Measurements from ENCODE around the gene COQ8A.

The COQ8A gene

DNA sequence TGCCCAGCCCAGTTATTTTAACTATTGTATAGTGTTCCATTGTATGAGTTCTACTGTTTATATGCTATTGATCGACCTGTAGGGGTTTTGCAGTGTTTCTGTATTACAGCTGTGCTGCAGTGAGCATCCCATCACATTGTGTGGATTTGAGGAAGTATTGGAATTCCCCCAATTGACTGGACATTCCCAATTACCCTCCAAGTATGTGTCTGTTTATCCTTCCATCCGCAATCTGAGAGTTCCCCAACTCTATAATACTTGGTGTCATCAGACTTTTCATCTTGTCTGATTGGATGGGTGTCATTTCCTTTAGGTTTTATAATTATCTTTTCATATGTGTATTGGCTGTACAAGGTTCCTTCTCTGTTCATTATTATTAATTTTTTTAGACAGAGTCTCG is 41.8 kb upstream of the COQ8A start:
- no peak for TF ChIP-seq Cebpa-rat (IDR thresholded peaks at IDR 0.05)
- no peak overlapping the region for H3K4me3 ChIP-seq
- H3K4me2 ChIP-seq: no peak overlapping the region
- H3K9ac ChIP-seq: no peak overlapping the region
- H3K9me3 ChIP-seq (replicated peaks in 1 of 11): no peaks in the 10 kb centered on the region
- H3K27ac ChIP-seq: no peak overlapping the region
- no peaks in the 10 kb centered on the region for H3K27me3 ChIP-seq
- peaks cover 0 to 31% (median 0%) of the 10 kb centered on the region in 11 experiments; a peak in 2 of 22 replicates for H3K36me3 ChIP-seq
- peaks cover 3 to 36% (median 21%) of the 10 kb centered on the region in 10 experiments; a peak in 16 of 20 replicates for H3K4me1 ChIP-seq
- H4K20me1 ChIP-seq: no peaks in the 10 kb centered on the region

DNA sequence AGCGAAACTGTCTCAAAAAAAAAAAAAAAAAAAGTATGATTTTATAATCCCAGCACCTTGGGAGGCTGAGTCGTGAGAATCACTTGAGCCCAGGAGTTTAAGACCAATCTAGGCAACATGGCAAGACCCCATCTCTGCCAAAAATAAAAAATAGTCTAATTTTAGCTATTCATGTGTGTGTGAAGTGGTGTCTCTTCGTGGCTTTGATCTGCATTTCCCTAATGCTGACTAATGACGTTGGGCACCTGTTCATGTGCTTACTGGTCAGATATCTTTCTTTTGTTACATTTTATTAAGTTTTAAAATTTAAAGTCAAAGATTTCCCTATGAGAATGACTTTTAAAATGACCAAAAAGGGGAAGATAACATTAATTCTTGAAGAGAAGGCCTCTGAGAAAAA is 38.7 kb upstream of the COQ8A start:
- Histone ChIP-seq H3K4me2 (peak overlapping the region in 7 of 11 experiments; percentile 9 to 90 (median 42); a peak in 10 of 22 replicates), H4K20me1 (no peaks in the 10 kb centered on the region), H3K36me3 (peaks cover 0 to 14% (median 0%) of the 10 kb centered on the region in 11 experiments; a peak in 1 of 22 replicates), H3K4me3 (no peak overlapping the region), H3K4me1 (peaks cover 14 to 60% (median 48%) of the 10 kb centered on the region in 10 experiments; a peak in 19 of 20 replicates), H3K9ac (no peak overlapping the region), H3K27ac (no peak overlapping the region), H3K9me3 (replicated peaks in 1 of 11) (peaks cover 0 to 8% (median 0%) of the 10 kb centered on the region in 11 experiments; a peak in 2 of 22 replicates), H3K27me3 (no peaks in the 10 kb centered on the region)
- no peak for TF ChIP-seq Cebpa-rat (IDR thresholded peaks at IDR 0.05)

DNA sequence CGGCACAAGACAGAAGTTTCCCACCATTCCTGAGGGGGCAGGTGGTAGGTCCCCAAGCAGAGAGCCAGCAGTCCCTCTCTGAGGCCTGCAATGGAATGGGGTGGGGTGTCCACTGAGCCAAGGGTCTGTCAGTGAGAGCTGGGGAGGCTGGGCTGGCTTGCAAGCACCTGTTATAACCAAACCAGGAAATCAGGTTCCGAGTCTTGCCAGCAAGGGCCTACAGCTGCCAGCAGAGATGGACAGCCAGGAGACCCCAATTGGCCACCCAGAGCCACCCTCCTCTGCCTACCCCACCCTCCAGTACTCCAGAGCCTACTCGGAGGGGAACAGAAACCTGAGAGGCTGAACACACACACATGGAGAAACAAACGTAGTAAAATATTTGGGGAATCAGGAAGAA is 37.5 kb upstream of the COQ8A start:
- no peaks in the 10 kb centered on the region for H4K20me1 ChIP-seq
- H3K4me3 ChIP-seq: no peak overlapping the region
- peaks cover 0 to 14% (median 0%) of the 10 kb centered on the region in 11 experiments; a peak in 1 of 22 replicates for H3K36me3 ChIP-seq
- H3K4me2 ChIP-seq: peak overlapping the region in 8 of 11 experiments; percentile 9 to 90 (median 57); a peak in 14 of 22 replicates
- H3K4me1 ChIP-seq: peaks cover 14 to 72% (median 60%) of the 10 kb centered on the region in 10 experiments; a peak in 19 of 20 replicates
- H3K9ac ChIP-seq: no peak overlapping the region
- no peak overlapping the region for H3K27ac ChIP-seq
- no peaks in the 10 kb centered on the region for H3K27me3 ChIP-seq
- peaks cover 0 to 8% (median 0%) of the 10 kb centered on the region in 11 experiments; a peak in 2 of 22 replicates for H3K9me3 ChIP-seq (replicated peaks in 1 of 11)
- TF ChIP-seq Cebpa-rat (IDR thresholded peaks at IDR 0.05): no peak

DNA sequence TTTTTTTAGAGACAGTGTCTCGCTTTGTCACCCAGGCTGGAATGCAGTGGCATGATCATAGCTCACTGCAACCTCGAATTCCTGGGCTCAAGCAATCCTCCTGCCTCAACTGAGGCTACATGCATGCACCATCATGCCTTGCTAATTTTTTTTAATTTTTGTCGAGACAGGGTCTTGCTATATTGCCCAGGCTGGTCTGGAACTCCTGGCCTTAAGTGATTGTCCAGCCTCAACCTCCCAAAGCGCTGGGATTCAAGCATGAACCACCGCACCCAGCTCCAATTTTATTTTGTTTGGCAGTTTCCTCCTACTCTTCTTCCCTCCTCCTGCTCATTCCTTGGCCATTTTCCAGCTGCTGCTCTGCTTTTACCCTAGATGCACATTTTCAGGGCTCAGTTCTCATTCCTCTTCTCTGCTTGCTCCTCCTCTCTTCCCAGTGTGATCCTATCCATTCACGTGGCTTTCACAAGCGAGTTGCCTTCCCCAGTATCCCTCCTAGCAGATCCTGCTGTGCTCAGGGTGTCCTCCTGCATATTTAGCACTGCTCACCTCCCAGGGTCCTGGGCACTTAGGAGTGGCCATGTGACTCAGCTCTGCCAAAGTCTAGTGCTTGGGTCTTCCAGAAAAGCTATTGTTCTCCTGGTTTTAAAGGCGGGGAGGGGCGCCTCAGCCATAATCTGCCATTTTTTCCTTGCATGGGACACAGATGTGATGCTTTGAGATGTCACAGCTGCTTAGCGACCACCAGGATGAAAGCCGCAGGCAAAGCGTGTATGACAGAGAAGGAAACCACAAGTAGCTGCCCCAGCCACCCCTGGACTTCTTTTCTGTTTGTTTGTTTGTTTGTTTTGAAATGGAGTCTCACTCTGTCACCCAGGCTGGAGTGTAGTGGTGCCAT is 36.0 kb upstream of the COQ8A start:
- H3K27me3 ChIP-seq: no peaks in the 10 kb centered on the region
- H3K27ac ChIP-seq: peak overlapping the region in 1 of 11 experiments; percentile 8; a peak in 3 of 22 replicates
- H3K4me1 ChIP-seq: peaks cover 14 to 87% (median 75%) of the 10 kb centered on the region in 10 experiments; a peak in 19 of 20 replicates
- H3K4me2 ChIP-seq: peak overlapping the region in 9 of 11 experiments; percentile 27 to 90 (median 75); a peak in 19 of 22 replicates
- H3K4me3 ChIP-seq: no peak overlapping the region
- H4K20me1 ChIP-seq: no peaks in the 10 kb centered on the region
- H3K9ac ChIP-seq: no peak overlapping the region
- TF ChIP-seq Cebpa-rat (IDR thresholded peaks at IDR 0.05): no peak
- peaks cover 0 to 14% (median 0%) of the 10 kb centered on the region in 11 experiments; a peak in 1 of 22 replicates for H3K36me3 ChIP-seq
- peaks cover 0 to 8% (median 0%) of the 10 kb centered on the region in 11 experiments; a peak in 2 of 22 replicates for H3K9me3 ChIP-seq (replicated peaks in 1 of 11)

DNA sequence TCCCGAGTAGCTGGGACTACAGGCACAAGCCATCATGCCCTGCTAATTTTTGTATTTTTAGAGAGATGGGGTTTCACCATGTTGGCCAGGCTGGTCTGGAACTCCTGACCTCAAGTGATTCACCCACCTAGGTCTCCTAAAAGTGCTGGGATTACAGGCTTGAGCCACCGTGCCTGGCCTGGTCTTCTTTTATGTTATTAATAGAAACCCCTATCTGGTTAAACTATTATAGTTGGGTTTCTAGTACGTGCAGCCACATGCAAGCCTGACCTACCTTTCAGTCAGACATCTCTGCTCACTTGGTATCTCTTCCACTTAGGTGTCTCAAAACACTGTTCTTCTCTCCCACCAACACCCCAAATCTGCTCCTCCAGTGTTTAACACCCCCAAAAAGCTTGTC is 35.3 kb upstream of the COQ8A start:
- H3K4me1 ChIP-seq: peaks cover 14 to 94% (median 79%) of the 10 kb centered on the region in 10 experiments; a peak in 19 of 20 replicates
- no peak overlapping the region for H3K9ac ChIP-seq
- no peaks in the 10 kb centered on the region for H4K20me1 ChIP-seq
- H3K27ac ChIP-seq: no peak overlapping the region
- TF ChIP-seq Cebpa-rat (IDR thresholded peaks at IDR 0.05): no peak
- no peak overlapping the region for H3K4me3 ChIP-seq
- H3K36me3 ChIP-seq: peaks cover 0 to 7% (median 0%) of the 10 kb centered on the region in 11 experiments; a peak in 1 of 22 replicates
- H3K9me3 ChIP-seq (replicated peaks in 1 of 11): peaks cover 0 to 8% (median 0%) of the 10 kb centered on the region in 11 experiments; a peak in 2 of 22 replicates
- no peaks in the 10 kb centered on the region for H3K27me3 ChIP-seq
- peak overlapping the region in 9 of 11 experiments; percentile 27 to 90 (median 75); a peak in 17 of 22 replicates for H3K4me2 ChIP-seq

DNA sequence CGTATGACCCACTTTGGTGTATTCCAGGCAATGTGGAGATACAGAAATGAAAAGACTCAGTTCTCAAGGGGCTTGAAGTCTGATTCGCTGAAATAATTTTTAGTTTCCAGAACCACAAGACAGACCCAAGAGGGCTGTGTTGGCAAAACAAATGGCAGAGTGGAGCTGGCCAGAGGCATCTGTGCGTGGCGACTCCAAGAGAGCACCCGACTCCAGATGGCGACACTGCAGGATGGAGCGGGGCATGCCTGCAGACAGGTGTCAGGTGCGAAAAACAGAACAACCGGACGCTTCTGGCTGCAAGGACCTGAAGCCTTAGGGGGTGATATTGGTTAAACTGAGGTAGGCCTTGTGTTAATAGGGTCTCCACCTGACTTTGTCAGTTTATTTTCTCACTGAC is 31.7 kb upstream of the COQ8A start:
- 0 out of 20 replicates have a peak overlapping the region, but pooled peaks of 1 of the 10 experiments have one; percentile 32 for H3K4me3 ChIP-seq
- H3K4me2 ChIP-seq: peak overlapping the region in 10 of 11 experiments; percentile 2 to 90 (median 66); a peak in 18 of 22 replicates
- peaks cover 0 to 8% (median 0%) of the 10 kb centered on the region in 11 experiments; a peak in 2 of 22 replicates for H3K9me3 ChIP-seq (replicated peaks in 1 of 11)
- TF ChIP-seq Cebpa-rat (IDR thresholded peaks at IDR 0.05): no peak
- H3K36me3 ChIP-seq: no peaks in the 10 kb centered on the region
- peaks cover 8 to 93% (median 71%) of the 10 kb centered on the region in 10 experiments; a peak in 19 of 20 replicates for H3K4me1 ChIP-seq
- no peaks in the 10 kb centered on the region for H4K20me1 ChIP-seq
- no peak overlapping the region for H3K9ac ChIP-seq
- H3K27ac ChIP-seq: no peak overlapping the region
- no peaks in the 10 kb centered on the region for H3K27me3 ChIP-seq

DNA sequence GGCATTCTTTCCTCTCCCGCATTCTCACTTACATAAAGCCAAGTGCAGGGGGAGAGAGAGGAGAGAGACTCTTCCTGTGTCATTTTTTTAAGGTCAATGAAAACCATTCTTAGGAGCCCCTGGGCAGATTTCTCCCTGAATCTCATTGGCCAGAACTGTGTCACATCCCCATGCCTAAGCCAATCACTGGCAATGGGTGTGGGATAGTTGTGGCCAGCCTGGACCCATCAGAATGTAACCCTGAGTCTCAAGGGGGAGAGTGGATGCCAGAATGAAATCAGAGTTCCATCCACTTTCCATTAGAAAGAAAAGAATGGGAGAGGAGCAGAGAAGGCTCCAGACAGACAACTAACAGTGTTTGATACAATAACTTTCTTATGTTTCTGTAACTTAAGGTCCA is 31.2 kb upstream of the COQ8A start:
- no peaks in the 10 kb centered on the region for H4K20me1 ChIP-seq
- H3K27ac ChIP-seq: no peak overlapping the region
- H3K9ac ChIP-seq: no peak overlapping the region
- no peaks in the 10 kb centered on the region for H3K27me3 ChIP-seq
- peaks cover 0 to 8% (median 0%) of the 10 kb centered on the region in 11 experiments; a peak in 2 of 22 replicates for H3K9me3 ChIP-seq (replicated peaks in 1 of 11)
- H3K36me3 ChIP-seq: no peaks in the 10 kb centered on the region
- H3K4me1 ChIP-seq: peaks cover 4 to 88% (median 66%) of the 10 kb centered on the region in 10 experiments; a peak in 19 of 20 replicates
- H3K4me3 ChIP-seq: no peak overlapping the region
- TF ChIP-seq Cebpa-rat (IDR thresholded peaks at IDR 0.05): no peak
- H3K4me2 ChIP-seq: peak overlapping the region in 9 of 11 experiments; percentile 32 to 90 (median 70); a peak in 14 of 22 replicates

DNA sequence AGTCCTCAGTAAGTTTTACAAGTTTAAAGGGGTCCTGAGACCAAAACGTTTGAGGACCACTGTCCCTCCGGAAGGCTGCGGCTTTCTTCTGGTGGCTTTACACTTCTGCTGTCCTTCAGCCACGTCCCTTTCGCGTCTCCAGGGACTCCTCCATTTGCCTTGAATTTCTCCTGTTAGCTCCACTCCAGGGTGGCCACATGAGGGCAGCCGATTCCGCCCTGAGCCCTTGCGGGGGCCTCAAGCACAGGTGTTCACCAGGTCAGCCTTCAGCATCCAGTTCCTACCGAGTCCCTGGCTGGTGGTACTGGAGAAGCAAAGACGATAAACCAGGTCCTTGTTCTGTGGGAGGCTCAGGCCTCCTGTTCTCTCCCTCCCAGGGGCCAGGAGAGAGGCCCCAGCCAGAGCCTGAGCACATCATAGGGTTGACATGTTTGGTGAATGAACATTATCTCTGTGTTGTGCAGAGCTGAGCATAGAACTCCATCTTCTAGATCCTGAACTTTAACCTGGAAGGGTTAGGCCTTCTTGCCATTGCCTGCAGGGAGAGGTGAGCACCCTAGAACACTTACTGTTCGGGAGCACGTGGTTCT is 27.4 kb upstream of the COQ8A start:
- TF ChIP-seq Cebpa-rat (IDR thresholded peaks at IDR 0.05): no peak

More for the DNA sequence above, 27.4 kb upstream of the COQ8A start:
- Histone ChIP-seq H3K9ac (0 out of 22 replicates have a peak overlapping the region, but pooled peaks of 2 of the 11 experiments have one; percentile 7 to 15), H3K4me1 (peaks cover 0 to 66% (median 45%) of the 10 kb centered on the region in 10 experiments; a peak in 14 of 20 replicates), H3K27ac (no peak overlapping the region), H3K36me3 (no peaks in the 10 kb centered on the region), H3K4me2 (peak overlapping the region in 6 of 11 experiments; percentile 5 to 66 (median 40); a peak in 11 of 22 replicates), H3K27me3 (no peaks in the 10 kb centered on the region), H4K20me1 (no peaks in the 10 kb centered on the region), H3K4me3 (no peak overlapping the region), H3K9me3 (replicated peaks in 1 of 11) (0 out of 22 replicates have a peak, but pooled peaks cover 0 to 4% (median 0%) of the 10 kb centered on the region in 11 experiments)

Measured in BLaER1 treated with 17β-estradiol and CSF1 and Interleukin-3, amounts not matched to agents 10 nM and 100 nM (cell line).